ENCODE data around the gene GIGYF2.
A peak's percentile ranks its signal among the peaks of the same experiment; 100 is the strongest.
"Not testable (repeated sequence)": the region's sequence is repeated elsewhere in the genome, so short reads cannot be mapped to it uniquely, and the experiment has no call there.

Gene GIGYF2

DNA sequence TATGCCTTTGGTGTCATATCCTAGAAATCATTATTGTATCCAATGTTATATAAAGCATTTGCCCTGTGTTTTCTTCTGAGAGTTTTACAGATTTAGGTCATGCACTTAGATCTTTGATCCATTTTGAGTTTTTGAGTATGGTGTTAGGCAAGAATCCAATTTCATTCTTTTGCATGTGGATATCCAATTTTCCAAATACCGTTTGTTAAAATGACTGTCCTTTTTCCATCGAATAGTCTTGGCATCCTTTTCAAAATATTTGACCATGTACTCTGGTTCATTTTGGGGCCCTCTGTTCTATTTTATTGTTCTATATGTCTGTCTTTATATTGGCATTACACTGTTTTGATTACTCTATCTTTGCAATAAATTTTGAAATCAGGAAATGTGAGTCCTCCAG, 103.0 kb downstream of the GIGYF2 start:
- DNase-seq (ENCODE audit: low read depth in 1 of 2, low spot score in 1 of 2) = no peak

DNA sequence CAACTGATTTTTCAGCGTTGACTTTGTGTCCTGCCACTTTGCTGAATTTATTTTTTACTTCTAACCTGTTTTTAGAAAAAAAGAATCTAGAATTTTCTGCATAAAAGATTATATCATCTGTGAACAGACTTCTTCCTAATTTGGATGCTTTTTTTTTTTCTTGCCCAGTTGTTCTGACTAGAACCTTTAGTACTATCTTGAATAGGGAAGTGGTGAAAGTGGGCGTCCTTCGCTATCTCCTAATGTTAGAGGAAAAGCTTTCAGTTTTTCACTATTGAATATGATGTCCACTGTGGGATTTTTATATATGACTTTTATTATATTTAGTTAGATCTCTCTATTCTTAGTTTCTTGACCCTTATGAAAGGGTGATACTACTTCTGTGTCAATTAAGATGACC, 105.0 kb downstream of the GIGYF2 start:
- no peak for DNase-seq (ENCODE audit: low read depth in 1 of 2, low spot score in 1 of 2)

DNA sequence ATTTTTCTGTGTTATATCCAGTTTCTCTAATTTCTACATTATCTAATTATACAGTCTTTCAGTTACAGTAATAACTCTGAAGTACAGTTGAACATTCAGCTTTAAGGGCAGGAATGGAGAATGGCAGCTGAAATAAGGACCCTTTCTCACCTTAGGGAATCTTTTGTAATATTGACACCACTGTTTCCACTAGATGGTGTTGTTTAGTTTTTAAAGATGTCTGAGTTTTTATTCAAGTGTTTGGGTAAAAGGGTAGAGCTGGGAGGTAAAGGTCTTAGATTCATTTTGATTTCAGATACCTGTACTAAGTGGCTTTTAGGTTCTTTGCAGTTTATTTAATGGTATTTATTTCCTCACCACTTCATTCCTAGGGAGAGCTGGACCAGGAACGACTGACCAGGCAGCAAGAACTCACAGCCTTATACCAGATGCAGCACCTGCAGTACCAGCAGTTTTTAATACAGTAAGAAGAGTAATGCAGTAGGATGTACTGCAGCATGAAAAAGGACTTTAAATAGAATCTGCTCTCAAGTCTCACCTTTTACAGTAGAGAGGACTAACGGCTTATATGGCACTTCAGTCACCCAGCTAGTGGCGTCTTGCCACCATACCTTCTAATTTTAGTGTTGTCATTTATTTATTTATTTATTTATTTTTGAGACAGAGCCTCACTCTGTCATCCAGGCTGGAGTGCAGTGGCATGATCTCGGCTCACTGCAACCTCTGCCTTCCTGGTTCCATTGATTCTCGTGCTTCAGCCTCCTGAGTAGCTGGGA, 112.4 kb downstream of the GIGYF2 start:
- no peak for DNase-seq (ENCODE audit: low read depth in 1 of 2, low spot score in 1 of 2)

DNA sequence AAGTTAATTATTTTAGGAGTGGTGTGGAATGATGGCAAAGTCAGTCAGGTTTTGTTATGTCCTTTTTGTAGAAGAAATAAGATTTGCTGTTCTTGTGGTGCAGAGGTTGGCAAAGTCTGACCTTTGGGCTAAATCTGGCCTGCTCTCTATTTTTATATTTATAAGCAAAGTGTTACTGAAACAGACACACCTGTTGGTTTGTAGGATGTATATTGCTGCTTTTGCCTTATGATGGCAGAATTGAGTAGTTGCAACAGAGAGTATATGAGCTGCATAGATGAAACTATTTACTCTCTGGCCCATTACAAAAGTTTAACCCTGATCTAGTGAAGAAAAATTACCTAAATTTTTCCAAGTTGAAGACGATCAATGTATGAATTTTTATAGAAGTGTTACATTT, 113.3 kb downstream of the GIGYF2 start:
- no peak for DNase-seq (ENCODE audit: low read depth in 1 of 2, low spot score in 1 of 2)

DNA sequence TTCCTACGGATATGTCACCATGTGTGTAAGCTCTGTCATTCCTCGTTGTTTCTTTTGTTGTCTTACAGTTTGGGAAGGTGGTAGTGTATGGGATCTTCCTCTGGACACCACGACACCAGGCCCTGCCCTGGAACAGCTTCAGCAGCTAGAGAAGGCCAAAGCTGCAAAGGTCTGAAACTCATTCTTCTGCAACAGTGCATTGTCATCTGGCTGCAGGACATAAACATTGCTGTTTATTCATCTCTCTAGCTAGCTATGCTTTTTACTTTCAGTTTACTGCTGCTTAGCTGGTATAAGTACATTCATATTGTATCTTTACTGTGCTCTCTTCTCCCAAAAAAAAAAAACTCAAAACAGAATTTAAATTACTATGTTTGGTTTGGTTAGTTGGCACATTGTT, 118.4 kb downstream of the GIGYF2 start:
- no peak for DNase-seq (ENCODE audit: low read depth in 1 of 2, low spot score in 1 of 2)

DNA sequence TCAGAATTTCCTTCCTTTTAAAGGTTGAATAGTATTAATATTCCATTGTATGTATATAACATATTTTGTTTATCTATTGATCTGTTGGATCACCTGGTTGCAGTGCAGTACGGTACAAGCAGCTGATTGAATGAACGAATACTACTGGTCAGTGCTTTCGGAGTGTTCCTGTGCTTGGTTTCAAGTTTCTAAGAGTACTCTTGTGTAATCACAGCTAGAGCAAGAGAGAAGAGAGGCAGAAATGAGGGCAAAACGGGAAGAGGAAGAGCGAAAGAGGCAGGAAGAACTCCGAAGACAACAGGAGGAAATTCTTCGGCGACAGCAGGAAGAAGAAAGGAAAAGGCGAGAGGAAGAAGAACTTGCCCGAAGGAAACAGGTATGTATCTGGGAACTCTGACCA, 119.5 kb downstream of the GIGYF2 start:
- DNase-seq (ENCODE audit: low read depth in 1 of 2, low spot score in 1 of 2) = no peak

DNA sequence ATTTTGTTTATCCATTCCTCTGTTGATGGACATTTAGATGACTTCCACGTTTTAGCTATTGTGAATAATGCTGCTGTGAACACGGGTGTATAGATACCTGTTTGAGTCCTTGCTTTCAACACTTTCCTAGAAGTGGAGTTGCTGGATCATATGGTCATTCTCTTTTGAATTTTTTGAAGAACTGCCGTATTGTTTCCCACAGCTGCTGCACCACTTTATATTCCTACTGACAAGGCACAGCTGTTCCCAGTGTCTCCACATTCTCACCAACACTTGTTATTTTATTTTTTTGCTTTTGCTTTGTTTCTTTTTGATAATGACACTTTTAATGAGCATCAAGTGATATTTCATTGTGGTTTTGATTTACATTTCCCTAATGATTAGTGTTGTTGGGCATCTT, 120.6 kb downstream of the GIGYF2 start:
- DNase-seq (ENCODE audit: low read depth in 1 of 2, low spot score in 1 of 2) = no peak

DNA sequence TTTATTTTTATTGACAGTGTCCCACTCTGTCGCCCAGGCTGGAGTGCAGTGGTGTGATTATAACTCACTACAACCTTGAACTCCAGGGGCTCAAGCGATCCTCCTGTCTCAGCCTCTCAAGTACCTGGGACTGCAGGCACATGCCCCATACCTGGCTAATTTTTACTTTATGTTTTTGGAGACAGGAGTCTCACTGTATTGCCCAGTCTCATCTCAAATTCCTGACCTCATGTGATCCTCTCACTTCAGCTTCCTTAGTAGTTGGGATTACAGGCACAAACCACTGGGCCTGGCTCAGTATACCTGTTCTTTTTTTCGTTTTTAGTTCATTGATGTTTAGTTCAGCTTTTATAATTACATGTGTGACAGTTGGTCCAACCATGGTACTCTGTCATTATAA, 132.9 kb downstream of the GIGYF2 start:
- DNase-seq (ENCODE audit: low read depth in 1 of 2, low spot score in 1 of 2) = no peak

DNA sequence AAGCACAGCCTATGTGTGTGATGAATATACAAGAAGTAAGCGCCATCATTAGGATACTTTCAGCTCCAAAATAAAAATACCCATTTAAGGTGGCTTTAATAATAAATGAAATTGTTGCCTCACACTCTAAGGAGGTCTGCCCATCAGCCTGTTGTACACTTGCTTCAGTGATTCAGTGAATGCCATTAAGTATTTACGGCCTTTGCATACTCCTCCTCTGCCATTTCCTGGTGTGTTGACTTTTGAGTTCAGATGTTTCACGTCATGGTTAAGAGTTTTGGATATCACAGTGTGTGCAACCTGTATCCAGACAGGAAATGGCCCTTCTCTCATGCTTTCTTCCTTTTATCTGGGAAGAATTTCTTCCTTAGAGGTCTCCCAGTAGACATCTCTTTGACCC, 134.4 kb downstream of the GIGYF2 start:
- DNase-seq (ENCODE audit: low read depth in 1 of 2, low spot score in 1 of 2) = no peak

DNA sequence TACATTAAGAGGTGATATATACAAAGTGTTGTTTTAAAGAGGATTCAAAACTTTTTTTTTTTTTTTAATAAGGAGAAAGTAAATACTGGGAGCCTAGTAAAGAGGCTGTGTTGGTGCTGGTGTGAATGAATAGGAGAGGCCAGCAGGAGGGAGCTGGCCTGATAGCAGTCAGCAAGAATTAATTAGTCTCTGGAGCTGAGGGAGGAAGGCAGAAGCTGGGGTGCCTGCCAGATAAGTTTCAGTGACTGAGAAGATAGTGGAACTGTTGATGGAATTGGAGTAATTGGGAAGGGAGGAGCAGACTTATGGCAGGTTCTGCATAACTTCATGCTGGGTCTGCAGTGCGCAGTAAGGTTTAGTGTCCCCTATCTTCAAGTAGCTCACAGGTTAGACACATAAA, 136.7 kb downstream of the GIGYF2 start:
- no peak for DNase-seq (ENCODE audit: low read depth in 1 of 2, low spot score in 1 of 2)

DNA sequence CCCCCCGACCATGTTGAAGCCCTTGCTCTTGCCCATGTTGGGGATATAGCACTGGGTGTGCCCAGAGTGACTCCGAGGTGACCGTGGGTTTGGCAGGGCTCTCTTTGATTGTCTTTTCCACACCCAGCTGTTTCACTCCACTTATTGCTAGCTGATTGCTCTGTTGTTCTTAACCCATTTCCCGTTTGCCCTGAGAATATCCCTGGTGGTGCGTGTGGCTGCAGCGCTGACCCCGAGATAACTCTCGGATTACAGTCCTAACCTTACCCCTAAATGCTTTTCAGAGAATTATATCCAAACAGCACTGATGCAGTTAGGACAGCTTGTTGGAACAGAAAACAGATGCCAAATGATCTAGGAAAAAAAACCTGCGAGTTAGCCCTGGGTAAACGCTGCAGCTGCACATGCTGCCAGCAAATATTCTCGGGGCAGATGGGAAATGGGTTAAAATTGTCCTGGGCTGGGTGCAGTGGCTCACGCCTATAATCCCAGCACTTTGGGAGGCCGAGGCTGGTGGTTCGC, 138.6 kb downstream of the GIGYF2 start:
- no peak for DNase-seq (ENCODE audit: low read depth in 1 of 2, low spot score in 1 of 2)

DNA sequence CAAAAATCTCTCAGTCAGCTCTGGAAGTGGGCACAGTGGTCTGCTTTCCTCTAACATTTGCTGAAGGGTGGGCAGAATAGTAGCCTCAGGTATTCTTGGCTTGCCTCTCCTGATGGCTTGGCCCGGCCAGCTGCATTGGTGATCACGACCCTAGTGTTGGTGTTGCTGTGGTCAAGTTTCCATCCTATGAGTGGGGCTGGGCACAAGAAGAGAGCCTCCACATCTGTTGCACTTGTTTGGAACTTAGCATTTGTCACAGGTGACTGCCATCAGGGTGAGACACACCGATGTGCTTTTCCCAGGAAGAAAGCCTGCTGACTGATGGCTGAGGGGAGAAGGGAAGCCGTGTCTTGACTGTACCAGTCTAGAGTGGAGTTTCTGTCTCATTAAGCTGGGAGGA, 139.8 kb downstream of the GIGYF2 start:
- DNase-seq (ENCODE audit: low read depth in 1 of 2, low spot score in 1 of 2) = no peak

DNA sequence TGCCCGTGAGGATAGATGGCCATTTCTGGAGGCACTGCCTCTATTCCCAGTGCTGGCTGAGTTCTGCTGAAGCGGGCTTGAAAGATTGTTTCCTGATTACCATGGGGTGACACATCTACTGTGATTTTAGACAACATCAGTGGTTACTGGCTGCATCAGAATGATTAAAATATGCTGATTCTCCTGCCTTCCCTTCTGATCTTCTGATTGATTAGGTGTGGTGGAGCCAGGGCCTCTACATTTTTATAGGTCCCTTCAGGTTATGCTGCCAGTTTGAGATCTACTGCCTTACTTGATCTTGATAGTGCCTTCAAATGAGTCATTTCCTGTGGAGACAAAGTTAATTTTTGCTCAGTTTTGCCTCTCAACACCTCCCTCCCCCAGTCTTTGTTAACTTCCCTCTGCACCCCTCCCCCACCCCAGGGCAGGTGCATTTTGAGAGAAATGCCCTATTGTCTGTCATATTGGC, 141.3 kb downstream of the GIGYF2 start:
- DNase-seq (ENCODE audit: low read depth in 1 of 2, low spot score in 1 of 2) = peak; percentile 30 to 33

DNA sequence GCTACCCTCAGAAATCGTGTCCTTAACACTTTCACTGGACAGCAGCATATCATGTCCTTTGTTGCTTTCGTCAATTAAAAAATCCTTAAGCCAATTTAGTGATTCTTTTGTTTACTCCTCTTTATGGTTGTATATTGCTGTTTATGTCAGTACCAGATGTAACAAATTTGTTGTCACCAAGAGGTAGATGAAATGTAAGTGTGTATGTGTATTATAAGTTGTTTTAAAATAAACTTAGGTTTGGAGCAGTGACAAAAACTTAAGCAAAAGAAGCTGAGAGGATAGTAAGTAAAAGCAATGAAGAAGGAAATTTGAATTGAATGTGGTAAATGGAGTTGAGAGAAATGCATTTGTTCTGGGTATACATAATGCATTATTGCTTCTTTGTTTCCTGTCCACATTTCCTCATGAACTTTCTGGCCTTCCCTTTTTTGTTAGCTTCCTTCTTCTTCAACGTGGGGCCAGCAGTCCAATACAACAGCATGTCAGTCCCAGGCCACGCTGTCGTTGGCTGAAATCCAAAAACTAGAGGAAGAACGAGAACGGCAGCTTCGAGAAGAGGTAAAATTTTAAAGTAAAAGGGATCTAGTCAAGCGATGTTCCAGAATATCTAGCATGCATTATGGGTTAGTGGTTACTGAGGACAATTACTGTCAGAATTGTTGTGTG, 142.4 kb downstream of the GIGYF2 start:
- DNase-seq (ENCODE audit: low read depth in 1 of 2, low spot score in 1 of 2) = no peak

DNA sequence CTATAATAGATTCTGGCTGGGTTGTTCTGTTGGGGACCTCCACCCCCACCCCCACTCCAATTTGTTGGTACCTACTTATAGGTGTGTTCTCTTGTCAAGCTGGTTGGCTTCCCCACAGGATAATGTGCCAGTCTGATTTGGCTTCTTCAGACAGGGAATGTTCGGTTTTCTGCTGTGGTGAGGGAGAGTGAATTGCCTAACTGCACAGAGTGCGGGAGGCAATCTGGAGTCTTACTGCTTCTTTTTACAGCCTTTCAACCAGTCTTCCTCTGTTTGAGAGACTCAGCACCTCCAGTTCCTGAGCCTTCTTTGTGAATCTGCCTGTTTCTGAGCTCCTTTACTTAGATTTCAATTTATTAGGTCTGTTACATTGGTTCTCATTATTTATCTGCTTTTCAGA, 145.6 kb downstream of the GIGYF2 start:
- no peak for DNase-seq (ENCODE audit: low read depth in 1 of 2, low spot score in 1 of 2)

DNA sequence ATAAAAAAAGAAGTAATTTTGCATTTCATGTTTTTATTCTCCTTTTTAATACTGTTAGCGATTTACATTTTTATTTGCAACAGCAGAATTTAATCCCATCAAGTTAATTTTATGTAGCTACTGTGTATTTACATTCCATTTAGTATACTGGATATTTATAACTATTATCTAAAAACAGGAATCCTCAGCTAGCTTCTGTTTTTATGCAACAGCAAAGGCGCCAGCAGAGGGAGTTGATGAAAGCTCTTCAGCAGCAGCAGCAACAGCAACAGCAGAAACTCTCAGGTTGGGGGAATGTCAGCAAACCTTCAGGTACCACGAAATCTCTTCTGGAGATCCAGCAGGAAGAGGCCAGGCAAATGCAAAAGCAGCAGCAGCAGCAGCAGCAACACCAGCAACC, 146.7 kb downstream of the GIGYF2 start:
- no peak for DNase-seq (ENCODE audit: low read depth in 1 of 2, low spot score in 1 of 2)

DNA sequence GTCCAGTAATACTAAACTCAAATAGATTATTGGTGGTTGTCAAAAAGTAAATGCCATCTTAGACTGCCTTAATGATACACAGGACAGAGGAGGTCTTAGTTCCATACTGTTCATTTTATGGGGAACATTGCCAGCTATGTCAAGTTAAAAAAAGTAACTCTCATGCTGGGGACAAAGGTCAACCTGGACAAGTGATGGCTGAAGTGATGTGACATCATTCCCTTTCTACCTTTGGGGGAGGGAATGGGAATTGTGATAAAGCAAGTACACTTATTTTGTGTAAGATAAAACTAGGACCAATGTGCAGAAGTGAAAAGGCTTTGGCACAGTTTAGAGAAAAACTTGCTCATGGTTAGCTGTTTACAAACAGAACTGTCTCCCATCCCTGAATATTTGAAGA, 148.9 kb downstream of the GIGYF2 start:
- DNase-seq (ENCODE audit: low read depth in 1 of 2, low spot score in 1 of 2) = no peak

DNA sequence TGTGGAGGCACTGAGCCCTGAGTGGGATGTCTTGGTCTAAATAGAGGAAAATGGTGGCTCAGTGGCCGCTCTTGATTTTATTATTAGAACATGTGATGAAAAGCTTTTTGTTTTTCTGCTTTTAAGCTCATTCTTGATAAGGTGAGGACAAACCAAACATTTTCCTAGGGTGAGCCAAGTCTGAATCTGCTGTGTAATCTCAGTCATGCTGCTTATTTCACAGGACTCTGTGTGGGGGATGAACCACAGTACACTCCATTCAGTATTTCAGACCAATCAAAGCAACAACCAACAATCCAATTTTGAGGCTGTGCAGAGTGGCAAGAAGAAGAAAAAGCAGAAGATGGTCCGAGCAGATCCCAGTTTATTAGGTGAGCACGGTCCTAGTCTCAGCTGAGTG, 152.9 kb downstream of the GIGYF2 start:
- DNase-seq (ENCODE audit: low read depth in 1 of 2, low spot score in 1 of 2) = no peak

DNA sequence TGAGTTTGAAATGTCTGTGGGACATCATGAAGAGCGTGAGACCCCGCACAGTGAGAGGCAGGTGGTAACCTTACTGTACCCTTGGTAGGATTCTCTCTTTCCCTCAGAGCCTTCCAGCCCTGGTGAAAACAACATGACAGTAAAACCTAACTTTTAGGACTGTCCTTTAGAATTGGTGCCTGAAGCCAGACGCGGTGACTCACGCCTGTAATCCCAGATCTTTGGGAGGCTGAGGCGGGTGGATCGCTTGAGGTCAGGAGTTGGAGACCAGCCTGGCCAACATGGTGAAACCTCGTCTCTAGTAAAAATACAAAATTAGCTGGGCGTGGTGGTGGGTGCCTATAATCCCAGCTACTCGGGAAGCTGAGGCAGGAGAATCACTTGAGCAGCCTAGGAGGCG, 154.9 kb downstream of the GIGYF2 start:
- DNase-seq (ENCODE audit: low read depth in 1 of 2, low spot score in 1 of 2) = not testable (repeated sequence)

DNA sequence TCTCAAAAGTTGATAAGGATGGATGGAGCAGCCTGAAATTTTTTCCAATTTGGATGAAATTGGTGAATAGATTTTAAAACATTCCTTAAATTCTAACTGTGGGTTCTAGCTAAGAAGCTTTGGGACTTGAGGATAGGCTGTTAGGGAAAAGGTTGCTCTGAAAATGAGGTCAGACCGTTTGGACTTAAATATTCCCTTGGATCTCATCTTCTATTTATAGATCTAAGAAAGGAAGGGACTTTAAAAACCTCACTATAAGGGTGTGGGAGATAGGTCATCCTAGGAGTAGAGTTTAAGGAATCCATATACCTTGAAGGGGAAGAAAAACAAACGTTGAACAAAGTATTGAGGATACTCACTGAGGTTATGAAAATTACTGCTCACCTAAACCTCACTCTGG, 155.5 kb downstream of the GIGYF2 start:
- no peak for DNase-seq (ENCODE audit: low read depth in 1 of 2, low spot score in 1 of 2)

DNA sequence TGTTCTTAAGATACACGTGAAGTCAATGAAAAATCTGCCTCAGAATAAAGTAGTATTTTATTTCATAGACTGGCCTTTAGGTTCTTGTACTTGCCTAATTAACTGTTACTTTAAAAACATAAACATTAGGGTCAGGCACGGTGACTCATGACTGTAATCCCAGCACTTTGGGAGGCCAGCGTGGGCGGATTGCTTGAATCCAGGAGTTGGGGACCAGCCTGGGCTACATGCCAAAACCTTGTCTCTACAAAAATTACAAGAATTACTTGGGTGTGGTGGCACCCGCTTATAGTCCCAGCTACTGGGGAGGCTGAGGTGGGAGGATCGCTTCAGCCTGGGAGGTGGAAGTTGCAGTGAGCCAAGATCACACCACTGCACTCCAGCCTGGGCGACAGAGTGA, 157.0 kb downstream of the GIGYF2 start:
- no peak for DNase-seq (ENCODE audit: low read depth in 1 of 2, low spot score in 1 of 2)

DNA sequence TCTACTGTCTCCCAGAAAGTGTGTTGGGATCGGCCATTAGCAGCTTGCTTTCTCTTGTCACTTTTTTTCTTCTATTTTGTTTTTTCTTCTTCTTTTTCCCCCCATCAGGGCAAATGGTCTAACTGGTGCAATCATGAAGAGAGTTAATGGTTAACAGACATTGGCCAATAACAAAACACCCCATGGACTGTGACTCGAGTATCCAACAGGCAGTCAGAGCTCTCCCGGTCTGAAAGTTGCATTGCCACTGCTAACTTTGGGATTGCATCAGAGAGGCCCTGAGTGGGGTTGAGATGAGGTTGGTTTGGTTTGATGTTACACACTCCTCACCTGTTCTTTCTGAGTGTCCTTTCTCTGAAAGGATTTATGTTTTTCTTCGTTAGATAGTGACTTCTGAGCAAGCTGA, 160.0 kb downstream of the GIGYF2 start:
- DNase-seq (ENCODE audit: low read depth in 1 of 2, low spot score in 1 of 2) = no peak

Data from activated T-helper 1 cell treated with anti-CD3 and anti-CD28 coated beads, Interleukin-2, amount 50 U/mL, for 16 hours (primary cell).